HCT116 (cell line): ENCODE results near the gene LAGE3. TPM values are rescaled to one million over a fixed set of nuclear protein-coding genes. Genes with fewer than 3 reads are reported as not detected.

ENCODE experiments used
- ATAC-seq: fragments of 200-7000 bp; cut with Tn5 transposase; 2 replicates; pipeline ENCODE4 v1.9.1; 2020; ENCODE audit warnings: mild to moderate bottlenecking, moderate library complexity
- BruUV-seq: library from RNA; stranded (reverse); fragments of 400-500 nt; replicated peaks from 2 replicates; lab custom pipeline; 2021; lab: Mats Ljungman, UMichigan
- CTCF ChIA-PET: fragments of 300-600 bp; sonication (Branson Sonifier 250); formaldehyde crosslinking; loops from one replicate; lab custom pipeline; 2021; ENCODE audit warnings: antibody characterized with exemption; lab: Charles Lee
- POLR2A ChIA-PET: fragments of 300-600, 350-600 bp; sonication (Branson Sonifier 250); formaldehyde crosslinking; loops from one replicate; lab custom pipeline; 2021; ENCODE audit warnings: antibody characterized with exemption; lab: Charles Lee
- RAD21 ChIA-PET, 2 experiments: fragments of 300-600 bp; sonication (Branson Sonifier 250); formaldehyde crosslinking; loops; one replicate each; lab custom pipeline; 2023; ENCODE audit warnings: low total read pairs in 2 of 2; ENCODE audit not compliant: uncharacterized antibody in 2 of 2, unreplicated experiment in 2 of 2, low non-redundant PET in 1 of 2; lab: Charles Lee
- DNase-seq: peaks from one replicate; pipeline ENCODE4 v3.0.0-alpha.2; 2010; ENCODE audit warnings: low read depth, low spot score
- H2AFZ ChIP-seq: fragments of 200-600 bp; shearing (Covaris generic), sonication (generic); 2 replicates; pipeline ENCODE4 v1.6.1; 2017; ENCODE audit warnings: low read depth, mixed run types, mixed read lengths, antibody characterized with exemption, low read length; ENCODE audit not compliant: poor library complexity, severe bottlenecking
- H3K27ac ChIP-seq: 2 replicates; pipeline ENCODE4 v1.5.1; 2012; ENCODE audit warnings: low read depth, low read length
- H3K27me3 ChIP-seq: fragments of 200-600 bp; sonication (generic); 2 replicates; pipeline ENCODE4 v1.6.1; 2016; ENCODE audit warnings: mixed run types, low read length, mixed read lengths; ENCODE audit not compliant: insufficient read depth
- H3K36me3 ChIP-seq, 2 experiments: fragments of 200-500 bp in 1 of 2; fragments of 200-600 bp in 1 of 2; sonication (Bioruptor generic) in 1 of 2; sonication (generic) in 1 of 2; 2 replicates each; pipeline versions ENCODE4 v1.5.1 to v1.6.1; 2014 to 2016; ENCODE audit warnings: low read length in 2 of 2, inconsistent platforms in 1 of 2, mixed read lengths in 1 of 2, mixed run types in 1 of 2; ENCODE audit not compliant: insufficient read depth in 2 of 2, control insufficient read depth in 1 of 2
- H3K4me1 ChIP-seq, 2 experiments: fragments of 200-600 bp in 1 of 2; sonication (generic) in 1 of 2; 2 replicates each; pipeline versions ENCODE4 v1.5.1 to v1.6.1; 2012 to 2017; ENCODE audit warnings: low read length in 2 of 2, inconsistent platforms in 1 of 2, mild to moderate bottlenecking in 1 of 2, mixed read lengths in 1 of 2, mixed run types in 1 of 2, moderate library complexity in 1 of 2; ENCODE audit not compliant: insufficient read depth in 2 of 2, control insufficient read depth in 1 of 2
- H3K4me2 ChIP-seq: fragments of 200-600 bp; sonication (generic); 2 replicates; pipeline ENCODE4 v1.6.1; 2017; ENCODE audit warnings: mixed run types, low read length, mixed read lengths
- H3K4me3 ChIP-seq, 2 experiments: fragments of 200-600 bp in 1 of 2; sonication (generic) in 1 of 2; replicated peaks in 1 of 2; 2 replicates each; pipeline ENCODE4 v1.5.1; 2011 to 2016; ENCODE audit warnings: low read length in 2 of 2, control low read depth in 1 of 2, low read depth in 1 of 2, mild to moderate bottlenecking in 1 of 2, mixed read lengths in 1 of 2, mixed run types in 1 of 2
- H3K79me2 ChIP-seq: fragments of 200-600 bp; sonication (generic); 2 replicates; pipeline ENCODE4 v1.6.1; 2017; ENCODE audit warnings: mild to moderate bottlenecking, mixed run types, low read length, moderate library complexity, mixed read lengths; ENCODE audit not compliant: insufficient read depth
- H3K9ac ChIP-seq: fragments of 200-600 bp; sonication (generic); 2 replicates; pipeline ENCODE4 v1.6.1; 2016; ENCODE audit warnings: low read length, mixed read lengths
- H3K9me2 ChIP-seq: fragments of 200-600 bp; sonication (generic), shearing (Covaris generic); 2 replicates; pipeline ENCODE4 v1.6.1; 2017; ENCODE audit warnings: mixed run types, mild to moderate bottlenecking, moderate library complexity; ENCODE audit not compliant: insufficient read depth
- H3K9me3 ChIP-seq, 2 experiments: fragments of 200-500 bp in 1 of 2; fragments of 200-600 bp in 1 of 2; sonication (Bioruptor generic) in 1 of 2; sonication (generic) in 1 of 2; 2 replicates each; pipeline ENCODE4 v1.6.1; 2014 to 2017; ENCODE audit warnings: low read length in 2 of 2, mixed read lengths in 2 of 2, inconsistent platforms in 1 of 2, low read depth in 1 of 2, mild to moderate bottlenecking in 1 of 2, mixed run types in 1 of 2, moderate library complexity in 1 of 2; ENCODE audit not compliant: control insufficient read depth in 1 of 2, insufficient read depth in 1 of 2
- H4K20me1 ChIP-seq: fragments of 200-600 bp; sonication (generic), shearing (Covaris generic); 2 replicates; pipeline ENCODE4 v1.6.1; 2017; ENCODE audit warnings: mixed run types, mild to moderate bottlenecking, moderate library complexity; ENCODE audit not compliant: insufficient read depth
- EGR1 ChIP-seq: IDR thresholded peaks from 2 replicates; pipeline ENCODE4 v1.6.1; 2012; ENCODE audit warnings: low read depth
- ELF1 ChIP-seq: IDR thresholded peaks from 2 replicates; pipeline ENCODE4 v1.6.1; 2012; ENCODE audit warnings: low read depth, borderline replicate concordance
- EZH2 ChIP-seq: fragments of 200-600 bp; sonication (generic); IDR thresholded peaks from 2 replicates; pipeline ENCODE4 v1.6.1; 2017; ENCODE audit warnings: antibody characterized with exemption, mixed run types
- FOSL1 ChIP-seq: IDR thresholded peaks from 2 replicates; pipeline ENCODE4 v1.6.1; 2012; ENCODE audit warnings: low read depth
- JUND ChIP-seq: IDR thresholded peaks from 2 replicates; pipeline ENCODE4 v1.6.1; 2012
- POLR2A ChIP-seq: IDR thresholded peaks from 2 replicates; pipeline ENCODE4 v1.7.0; 2011; ENCODE audit warnings: borderline replicate concordance; ENCODE audit not compliant: insufficient read depth, insufficient read length; ENCODE audit errors: extremely low read depth
- RAD21 ChIP-seq: IDR thresholded peaks from 2 replicates; pipeline ENCODE4 v1.6.1; 2012; ENCODE audit warnings: low read depth, mild to moderate bottlenecking
- SIN3A ChIP-seq: IDR thresholded peaks from 2 replicates; pipeline ENCODE4 v1.6.1; 2012; ENCODE audit warnings: low read depth
- YY1 ChIP-seq: IDR thresholded peaks from 2 replicates; pipeline ENCODE4 v1.6.1; 2011; ENCODE audit warnings: low read length, low read depth, moderate library complexity, mild to moderate bottlenecking; ENCODE audit not compliant: insufficient replicate concordance; ENCODE audit errors: extremely low read depth
- ZFX ChIP-seq: fragments of 450-650 bp; IDR thresholded peaks from 2 replicates; pipeline ENCODE4 v1.6.1; 2017
- intact Hi-C: fragments of 100-400 bp; cut with micrococcal nuclease; formaldehyde crosslinking; loops from 2 replicates; pipeline ENCODE4 v1.10.0; 2022
- total RNA-seq: library from RNA; stranded (reverse); gene quantifications from one replicate; pipeline ENCODE4 v1.2.1, GENCODE V29; 2021; ENCODE audit not compliant: unreplicated experiment
- TF ChIP-seq, protein P1 (sequence below): IDR thresholded peaks from 2 replicates; pipeline ENCODE4 v1.6.1; 2012; ENCODE audit warnings: low read depth
- TF ChIP-seq, protein P2 (sequence below): IDR thresholded peaks from 2 replicates; pipeline ENCODE4 v1.6.1; 2012

The LAGE3 gene
- total RNA-seq, 1 experiment from 2014 or later: 42.8 TPM

DNA sequence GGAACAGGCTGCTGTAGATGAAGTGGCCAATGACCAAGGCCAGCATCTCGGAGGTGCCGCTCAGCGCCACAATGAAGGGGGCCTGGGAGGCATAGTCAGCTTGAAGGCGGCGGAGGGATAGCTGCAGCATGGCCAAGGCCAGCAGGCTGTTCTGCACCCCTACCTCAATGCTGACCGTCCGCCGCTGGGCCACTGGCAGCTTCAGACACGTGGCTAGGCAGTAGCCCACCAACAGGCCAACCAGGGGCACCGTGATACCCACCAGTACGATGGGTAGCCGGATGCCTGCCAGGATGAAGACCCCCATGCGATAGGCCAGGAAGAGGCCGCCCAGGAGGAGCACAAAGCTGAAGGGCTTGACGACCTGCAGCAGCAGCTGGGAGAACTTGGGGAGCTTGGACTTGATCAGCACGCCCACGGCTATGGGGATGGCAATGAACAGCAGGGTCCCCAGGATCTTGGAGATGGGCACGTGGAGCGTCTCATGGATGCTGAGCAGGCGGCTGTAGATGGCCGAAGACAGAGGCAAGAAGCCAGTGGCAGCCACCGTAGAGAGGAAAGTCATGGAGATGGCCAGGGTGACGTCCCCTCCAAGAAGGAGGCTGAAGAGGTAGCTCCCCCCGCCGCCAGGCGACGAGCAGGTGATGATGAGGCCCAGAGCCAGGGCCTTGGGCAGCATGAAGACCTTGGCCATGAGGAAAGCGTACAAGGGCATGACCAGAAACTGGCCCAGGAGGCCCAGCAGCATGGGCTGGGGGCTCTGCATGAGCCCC is 8.6 kb upstream of the LAGE3 start:
- Histone ChIP-seq H3K4me1 (peaks cover 7 to 36% of the 10 kb centered on the region in 2 experiments; a peak in 3 of 4 replicates), H3K27ac (peak overlapping the region; percentile 92)
- CTCF ChIA-PET: interaction anchor here (1.1 kb wide), 1 partner anchor 114 kb away, joined by 3 read pairs; no protein-coding TSS in a partner anchor
- DNase-seq: no peak
- TF ChIP-seq FOSL1: no peak
- TF ChIP-seq RAD21: no peak
- TF ChIP-seq SIN3A: no peak
- no peak for TF ChIP-seq POLR2A
- no peak for TF ChIP-seq ZFX
- TF ChIP-seq ELF1: no peak
- TF ChIP-seq EZH2: no peak
- no peak for TF ChIP-seq YY1
- no peak for TF ChIP-seq EGR1
- TF ChIP-seq, protein P1, sequence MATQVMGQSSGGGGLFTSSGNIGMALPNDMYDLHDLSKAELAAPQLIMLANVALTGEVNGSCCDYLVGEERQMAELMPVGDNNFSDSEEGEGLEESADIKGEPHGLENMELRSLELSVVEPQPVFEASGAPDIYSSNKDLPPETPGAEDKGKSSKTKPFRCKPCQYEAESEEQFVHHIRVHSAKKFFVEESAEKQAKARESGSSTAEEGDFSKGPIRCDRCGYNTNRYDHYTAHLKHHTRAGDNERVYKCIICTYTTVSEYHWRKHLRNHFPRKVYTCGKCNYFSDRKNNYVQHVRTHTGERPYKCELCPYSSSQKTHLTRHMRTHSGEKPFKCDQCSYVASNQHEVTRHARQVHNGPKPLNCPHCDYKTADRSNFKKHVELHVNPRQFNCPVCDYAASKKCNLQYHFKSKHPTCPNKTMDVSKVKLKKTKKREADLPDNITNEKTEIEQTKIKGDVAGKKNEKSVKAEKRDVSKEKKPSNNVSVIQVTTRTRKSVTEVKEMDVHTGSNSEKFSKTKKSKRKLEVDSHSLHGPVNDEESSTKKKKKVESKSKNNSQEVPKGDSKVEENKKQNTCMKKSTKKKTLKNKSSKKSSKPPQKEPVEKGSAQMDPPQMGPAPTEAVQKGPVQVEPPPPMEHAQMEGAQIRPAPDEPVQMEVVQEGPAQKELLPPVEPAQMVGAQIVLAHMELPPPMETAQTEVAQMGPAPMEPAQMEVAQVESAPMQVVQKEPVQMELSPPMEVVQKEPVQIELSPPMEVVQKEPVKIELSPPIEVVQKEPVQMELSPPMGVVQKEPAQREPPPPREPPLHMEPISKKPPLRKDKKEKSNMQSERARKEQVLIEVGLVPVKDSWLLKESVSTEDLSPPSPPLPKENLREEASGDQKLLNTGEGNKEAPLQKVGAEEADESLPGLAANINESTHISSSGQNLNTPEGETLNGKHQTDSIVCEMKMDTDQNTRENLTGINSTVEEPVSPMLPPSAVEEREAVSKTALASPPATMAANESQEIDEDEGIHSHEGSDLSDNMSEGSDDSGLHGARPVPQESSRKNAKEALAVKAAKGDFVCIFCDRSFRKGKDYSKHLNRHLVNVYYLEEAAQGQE: no peak
- TF ChIP-seq, protein P2, sequence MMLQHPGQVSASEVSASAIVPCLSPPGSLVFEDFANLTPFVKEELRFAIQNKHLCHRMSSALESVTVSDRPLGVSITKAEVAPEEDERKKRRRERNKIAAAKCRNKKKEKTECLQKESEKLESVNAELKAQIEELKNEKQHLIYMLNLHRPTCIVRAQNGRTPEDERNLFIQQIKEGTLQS: no peak
- no peak for TF ChIP-seq JUND
- TF ChIP-seq, all 23 proteins: peak for 0
- Histone ChIP-seq H3K79me2 (peaks cover 15% of the 10 kb centered on the region), H3K27me3 (no peaks in the 10 kb centered on the region), H3K4me2 (peak overlapping the region; percentile 70; the same call in 1 of the 2 replicates), H4K20me1 (no peaks in the 10 kb centered on the region), H3K4me3 (no peak overlapping the region), H3K9me3 (no peaks in the 10 kb centered on the region), H2AFZ (no peak overlapping the region), H3K9ac (no peak overlapping the region), H3K9me2 (no peaks in the 10 kb centered on the region), H3K36me3 (peaks cover 0 to 10% of the 10 kb centered on the region in 2 experiments; a peak in 1 of 4 replicates)
- intact Hi-C loops: no loop called here
- no TSS peak for BruUV-seq
- ATAC-seq: no peak
- RAD21 ChIA-PET: no interaction called here
- POLR2A ChIA-PET: no interaction called here
